Endothelial cell of umbilical vein (primary cell): ENCODE results near the gene KRTAP4-3. TPM values are rescaled to one million over a fixed set of nuclear protein-coding genes. Genes with fewer than 3 reads are reported as not detected.

ENCODE experiments used
- BruUV-seq: library from RNA; stranded (reverse); fragments of 400-500 nt; replicated peaks from 2 replicates; lab custom pipeline; 2021; lab: Mats Ljungman, UMichigan
- CTCF ChIA-PET: fragments of 300-600, 350-600 bp; sonication (Branson Sonifier 250); formaldehyde crosslinking; loops from one replicate; lab custom pipeline; 2021; ENCODE audit warnings: antibody characterized with exemption, inconsistent platforms; lab: Charles Lee
- POLR2A ChIA-PET: fragments of 300-600, 350-600 bp; sonication (Branson Sonifier 250); formaldehyde crosslinking; loops from one replicate; lab custom pipeline; 2021; ENCODE audit warnings: antibody characterized with exemption, inconsistent platforms; lab: Charles Lee
- DNase-seq: peaks from one replicate; pipeline ENCODE4 v3.0.0-alpha.2; 2011; ENCODE audit warnings: low read depth, low spot score
- FAIRE-seq: peaks from 2 replicates; lab custom pipeline; 2011; peaks lifted over from hg19 to GRCh38; lab: Jason Lieb, UNC
- H2AFZ ChIP-seq: 2 replicates; pipeline ENCODE4 v1.6.0; 2012; ENCODE audit warnings: low read depth, low read length, control low read depth, inconsistent platforms
- H3K27ac ChIP-seq: 2 replicates; pipeline ENCODE4 v1.5.1; 2011; ENCODE audit warnings: low read depth, mild to moderate bottlenecking, control low read depth, low read length, moderate library complexity; ENCODE audit not compliant: insufficient read depth
- H3K27me3 ChIP-seq, 2 experiments: 2 replicates each; pipeline versions ENCODE4 v1.6.0 to v1.6.1; 2011; ENCODE audit warnings: low read length in 2 of 2, mixed read lengths in 1 of 2; ENCODE audit not compliant: control insufficient read depth in 2 of 2, insufficient read depth in 2 of 2
- H3K36me3 ChIP-seq, 2 experiments: 2 replicates in 1 of 2; 3 replicates in 1 of 2; pipeline ENCODE4 v1.5.1; 2011; ENCODE audit warnings: low read length in 2 of 2, mild to moderate bottlenecking in 1 of 2, moderate library complexity in 1 of 2; ENCODE audit not compliant: control insufficient read depth in 2 of 2, insufficient read depth in 2 of 2; ENCODE audit errors: extremely low read depth in 1 of 2
- H3K4me1 ChIP-seq: 3 replicates; pipeline ENCODE4 v1.5.1; 2011; ENCODE audit warnings: mild to moderate bottlenecking, low read length; ENCODE audit not compliant: control insufficient read depth, insufficient read depth; ENCODE audit errors: extremely low read depth
- H3K4me2 ChIP-seq: 2 replicates; pipeline ENCODE4 v1.6.1; 2011; ENCODE audit warnings: low read length, control low read depth, mixed read lengths; ENCODE audit not compliant: insufficient read depth
- H3K4me3 ChIP-seq, 3 experiments: fragments of 200-600 bp in 1 of 3; sonication (generic), shearing (Covaris generic) in 1 of 3; replicated peaks in 1 of 3; 2 replicates each; pipeline ENCODE4 v1.5.1; 2011 to 2016; ENCODE audit warnings: control low read depth in 3 of 3, low read length in 3 of 3, mild to moderate bottlenecking in 2 of 3, inconsistent platforms in 1 of 3, low read depth in 1 of 3, moderate library complexity in 1 of 3; ENCODE audit not compliant: insufficient read depth in 1 of 3
- H3K79me2 ChIP-seq: 2 replicates; pipeline ENCODE4 v1.6.0; 2012; ENCODE audit warnings: low read length, inconsistent platforms; ENCODE audit not compliant: control insufficient read depth, insufficient read depth
- H3K9ac ChIP-seq: replicated peaks from 2 replicates; pipeline ENCODE3; 2011; ENCODE audit warnings: low read length, control low read depth; ENCODE audit not compliant: insufficient read depth; ENCODE audit errors: extremely low read depth
- H3K9me1 ChIP-seq: replicated peaks from 3 replicates; pipeline ENCODE4 v1.6.0; 2011; ENCODE audit warnings: mild to moderate bottlenecking, low read length; ENCODE audit not compliant: control insufficient read depth, insufficient read depth; ENCODE audit errors: extremely low read depth
- H3K9me3 ChIP-seq: replicated peaks from 2 replicates; pipeline ENCODE4 v1.5.1; 2012; ENCODE audit warnings: low read length, inconsistent platforms; ENCODE audit not compliant: control insufficient read depth, insufficient read depth
- H4K20me1 ChIP-seq: replicated peaks from 2 replicates; pipeline ENCODE3; 2011; ENCODE audit warnings: mild to moderate bottlenecking, low read length; ENCODE audit not compliant: control insufficient read depth, insufficient read depth; ENCODE audit errors: extremely low read depth
- EZH2 ChIP-seq: IDR thresholded peaks from 2 replicates; pipeline ENCODE4 v1.6.1; 2012; ENCODE audit warnings: borderline replicate concordance, low read depth, mild to moderate bottlenecking, moderate library complexity, low read length, inconsistent platforms; ENCODE audit not compliant: severe bottlenecking
- FOS ChIP-seq: IDR thresholded peaks from 2 replicates; pipeline ENCODE4 v1.6.1; 2011; ENCODE audit warnings: mild to moderate bottlenecking, low read length, moderate library complexity, borderline replicate concordance; ENCODE audit not compliant: insufficient read depth
- GATA2 ChIP-seq: IDR thresholded peaks from 2 replicates; pipeline ENCODE4 v1.7.0; 2011; ENCODE audit warnings: low read depth, mild to moderate bottlenecking, moderate library complexity, mixed read lengths, low read length; ENCODE audit not compliant: insufficient read length, insufficient read depth
- JUN ChIP-seq: IDR thresholded peaks from 2 replicates; pipeline ENCODE4 v1.6.1; 2011; ENCODE audit warnings: borderline replicate concordance, low read depth; ENCODE audit not compliant: insufficient read length, insufficient read depth
- MAX ChIP-seq: IDR thresholded peaks from 2 replicates; pipeline ENCODE4 v1.6.1; 2011; ENCODE audit not compliant: insufficient read depth, insufficient read length
- MYC ChIP-seq: IDR thresholded peaks from one replicate; pipeline ENCODE4 v1.6.1; 2011; ENCODE audit warnings: mild to moderate bottlenecking, low read depth, low read length
- POLR2A ChIP-seq: IDR thresholded peaks from 2 replicates; pipeline ENCODE4 v1.6.1; 2012; ENCODE audit warnings: low read depth, mild to moderate bottlenecking, control low read depth, low read length
- POLR2AphosphoS5 ChIP-seq: IDR thresholded peaks from 2 replicates; pipeline ENCODE4 v1.6.1; 2012; ENCODE audit warnings: low read depth, mild to moderate bottlenecking, control low read depth, low read length, moderate library complexity; ENCODE audit not compliant: insufficient read depth
- dilution Hi-C: fragments of 300-500 bp; cut with MboI; formaldehyde crosslinking; loops from one replicate; pipeline ENCODE4 v1.15.0; 2019; ENCODE audit warnings: low sequenced_read_pairs; ENCODE audit not compliant: extremely low pct_ligation_motif_present
- intact Hi-C: fragments of 100-400 bp; cut with micrococcal nuclease; formaldehyde crosslinking; loops from one replicate; pipeline ENCODE4 v1.10.0; 2022
- polyA plus RNA-seq, 4 experiments: library from polyadenylated mRNA; depleted of rRNA in 3 of 4; stranded (reverse) in 3 of 4; unstranded in 1 of 4; fragments of >200 nt; gene quantifications; 2 replicates each; pipeline versions ENCODE4 v1.2.1 to v1.2.3, GENCODE V29; 2011 to 2012; ENCODE audit warnings: missing spikeins in 1 of 4
- total RNA-seq: library from RNA; stranded (reverse); gene quantifications from 2 replicates; pipeline ENCODE4 v1.2.3, GENCODE V29; 2021
- TF ChIP-seq, protein P1 (sequence below), 2 donors: IDR thresholded peaks; 1 replicate in 1 of 2; 2 replicates in 1 of 2; pipeline ENCODE4 v1.5.1; 2011; ENCODE audit warnings: low read length in 2 of 2, mild to moderate bottlenecking in 2 of 2, moderate library complexity in 2 of 2, control low read depth in 1 of 2, inconsistent platforms in 1 of 2, low read depth in 1 of 2; ENCODE audit not compliant: insufficient read depth in 1 of 2; ENCODE audit errors: extremely low read depth in 1 of 2

Gene KRTAP4-3
- total and polyA plus RNA-seq, 2 donors (not counting 3 experiments of a cell fraction or from before 2014, with no cell fraction given): not detected

GRCh38 chr17:41199421-41200078, 31.5 kb upstream of the KRTAP4-3 start:
- no peak for DNase-seq
- no peaks in the 10 kb centered on the region for H3K4me1 ChIP-seq
- H2AFZ ChIP-seq: no peak overlapping the region
- no peak overlapping the region for H3K27ac ChIP-seq
- CTCF ChIA-PET: no interaction called here
- no peak overlapping the region for H3K4me2 ChIP-seq
- no peaks in the 10 kb centered on the region for H3K79me2 ChIP-seq
- dilution Hi-C loops: no loop called here
- H3K9me1 ChIP-seq: no peaks in the 10 kb centered on the region
- H3K27me3 ChIP-seq: no peaks in the 10 kb centered on the region
- H4K20me1 ChIP-seq: no peaks in the 10 kb centered on the region
- POLR2A ChIA-PET: no interaction called here
- no peak overlapping the region for H3K4me3 ChIP-seq
- no peak for TF ChIP-seq POLR2A
- no peak for TF ChIP-seq EZH2
- no peak for TF ChIP-seq POLR2AphosphoS5
- no peak for TF ChIP-seq MYC
- no peak for TF ChIP-seq GATA2
- TF ChIP-seq MAX: no peak
- TF ChIP-seq, protein P1, sequence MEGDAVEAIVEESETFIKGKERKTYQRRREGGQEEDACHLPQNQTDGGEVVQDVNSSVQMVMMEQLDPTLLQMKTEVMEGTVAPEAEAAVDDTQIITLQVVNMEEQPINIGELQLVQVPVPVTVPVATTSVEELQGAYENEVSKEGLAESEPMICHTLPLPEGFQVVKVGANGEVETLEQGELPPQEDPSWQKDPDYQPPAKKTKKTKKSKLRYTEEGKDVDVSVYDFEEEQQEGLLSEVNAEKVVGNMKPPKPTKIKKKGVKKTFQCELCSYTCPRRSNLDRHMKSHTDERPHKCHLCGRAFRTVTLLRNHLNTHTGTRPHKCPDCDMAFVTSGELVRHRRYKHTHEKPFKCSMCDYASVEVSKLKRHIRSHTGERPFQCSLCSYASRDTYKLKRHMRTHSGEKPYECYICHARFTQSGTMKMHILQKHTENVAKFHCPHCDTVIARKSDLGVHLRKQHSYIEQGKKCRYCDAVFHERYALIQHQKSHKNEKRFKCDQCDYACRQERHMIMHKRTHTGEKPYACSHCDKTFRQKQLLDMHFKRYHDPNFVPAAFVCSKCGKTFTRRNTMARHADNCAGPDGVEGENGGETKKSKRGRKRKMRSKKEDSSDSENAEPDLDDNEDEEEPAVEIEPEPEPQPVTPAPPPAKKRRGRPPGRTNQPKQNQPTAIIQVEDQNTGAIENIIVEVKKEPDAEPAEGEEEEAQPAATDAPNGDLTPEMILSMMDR (IDR thresholded peaks at IDR 0.05; ENCODE audit: extremely low read depth in 1 of 2, insufficient read depth in 1 of 2, low read depth in 1 of 2, low read length in 2 of 2): no peak
- no peak for TF ChIP-seq FOS
- no peak for TF ChIP-seq JUN
- intact Hi-C loops: no loop called here
- BruUV-seq: no TSS peak
- no peak for FAIRE-seq
- H3K9ac ChIP-seq: no peak overlapping the region
- no peaks in the 10 kb centered on the region for H3K9me3 ChIP-seq
- H3K36me3 ChIP-seq: no peaks in the 10 kb centered on the region
